Stomach (tissue), 9 donors: Measurements from ENCODE around the gene ZBTB17. TPM values are rescaled to one million over a fixed set of nuclear protein-coding genes. Genes with fewer than 3 reads are reported as not detected.

Experiments
- DNase-seq, 2 donors: peaks; one replicate each; pipeline versions ENCODE4 v3.0.0 to v3.0.0-alpha.2; 2013 to 2019
- H3K27ac ChIP-seq, 5 donors: fragments of 200-600 bp in 4 of 5; sonication (generic) in 4 of 5; one replicate each; pipeline ENCODE4 v1.5.1; 2013 to 2019; ENCODE audit warnings: mild to moderate bottlenecking in 1 of 5, moderate library complexity in 1 of 5
- H3K27me3 ChIP-seq, 3 donors: fragments of 200-600 bp; sonication (generic); one replicate each; pipeline ENCODE4 v1.5.1; 2017 to 2019; ENCODE audit warnings: mixed run types in 1 of 3
- H3K36me3 ChIP-seq, 4 donors: fragments of 200-600 bp; sonication (generic); 1 replicate in 3 of 4; 2 replicates in 1 of 4; pipeline ENCODE4 v1.5.1; 2016 to 2019
- H3K4me1 ChIP-seq, 4 donors: fragments of 200-600 bp; sonication (generic); one replicate each; pipeline ENCODE4 v1.5.1; 2016 to 2019
- H3K4me3 ChIP-seq, 4 donors: fragments of 200-600 bp; sonication (generic) in 3 of 4; one replicate each; pipeline ENCODE4 v1.5.1; 2016 to 2019; ENCODE audit warnings: mild to moderate bottlenecking in 1 of 4
- H3K9me3 ChIP-seq, 4 donors: fragments of 200-600 bp; sonication (generic); one replicate each; pipeline ENCODE4 v1.5.1; 2016 to 2019
- EP300 ChIP-seq: sonication (generic); formaldehyde crosslinking; IDR thresholded peaks from one replicate; pipeline ENCODE4 v1.6.1; 2017; ENCODE audit warnings: antibody characterized with exemption
- POLR2A ChIP-seq, 4 donors: fragments of 450-650 bp; IDR thresholded peaks; one replicate each; pipeline ENCODE4 v1.6.1; 2016; ENCODE audit warnings: antibody characterized with exemption in 4 of 4, control low read depth in 2 of 4, mild to moderate bottlenecking in 1 of 4, moderate library complexity in 1 of 4
- POLR2AphosphoS5 ChIP-seq, 3 donors: sonication (generic); formaldehyde crosslinking; IDR thresholded peaks; one replicate each; pipeline ENCODE4 v1.6.1; 2016; ENCODE audit warnings: antibody characterized with exemption in 3 of 3
- WGBS, 5 donors: extraction: QIAGEN DNeasy Blood & Tissue Kit in 3 of 5; methylation state at CpG; one replicate each; pipeline versions ENCODE4 v1.1.5 to v1.1.7; 2013 to 2018; 5-methylcytosine and 5-hydroxymethylcytosine counted together
- intact Hi-C: fragments of 100-400 bp; cut with DNase I; formaldehyde crosslinking; loops from one replicate; pipeline ENCODE4 v1.15.1; 2023; ENCODE audit warnings: low total_unique reads
- polyA plus RNA-seq, 3 donors: library from polyadenylated mRNA; stranded (reverse); fragments of 200-250 nt; gene quantifications; one replicate each; pipeline ENCODE4 v1.2.3, GENCODE V29; 2013
- total RNA-seq, 5 donors: library from RNA; depleted of rRNA; stranded (reverse); fragments of >200 nt; gene quantifications; one replicate each; pipeline versions ENCODE4 v1.1.0 to v1.2.3, GENCODE V29; 2014 to 2016
- TF ChIP-seq, protein P1 (sequence below), 7 experiments: fragments of 450-650 bp in 4 of 7; fragments of 200-600 bp in 3 of 7; sonication (generic) in 3 of 7; IDR thresholded peaks; one replicate each; pipeline ENCODE4 v1.5.1; 2016 to 2019; ENCODE audit warnings: antibody characterized with exemption in 7 of 7, control low read depth in 2 of 7, mild to moderate bottlenecking in 1 of 7
- donor health status: healthy with polysubstance abuse.
- donor health status: Bipolar disorder and iron deficiency.
- donor health status: healthy.

ZBTB17 gene
- total and polyA plus RNA-seq, 8 donors, result 13.0 to 136 (median 46.5) TPM

DNA sequence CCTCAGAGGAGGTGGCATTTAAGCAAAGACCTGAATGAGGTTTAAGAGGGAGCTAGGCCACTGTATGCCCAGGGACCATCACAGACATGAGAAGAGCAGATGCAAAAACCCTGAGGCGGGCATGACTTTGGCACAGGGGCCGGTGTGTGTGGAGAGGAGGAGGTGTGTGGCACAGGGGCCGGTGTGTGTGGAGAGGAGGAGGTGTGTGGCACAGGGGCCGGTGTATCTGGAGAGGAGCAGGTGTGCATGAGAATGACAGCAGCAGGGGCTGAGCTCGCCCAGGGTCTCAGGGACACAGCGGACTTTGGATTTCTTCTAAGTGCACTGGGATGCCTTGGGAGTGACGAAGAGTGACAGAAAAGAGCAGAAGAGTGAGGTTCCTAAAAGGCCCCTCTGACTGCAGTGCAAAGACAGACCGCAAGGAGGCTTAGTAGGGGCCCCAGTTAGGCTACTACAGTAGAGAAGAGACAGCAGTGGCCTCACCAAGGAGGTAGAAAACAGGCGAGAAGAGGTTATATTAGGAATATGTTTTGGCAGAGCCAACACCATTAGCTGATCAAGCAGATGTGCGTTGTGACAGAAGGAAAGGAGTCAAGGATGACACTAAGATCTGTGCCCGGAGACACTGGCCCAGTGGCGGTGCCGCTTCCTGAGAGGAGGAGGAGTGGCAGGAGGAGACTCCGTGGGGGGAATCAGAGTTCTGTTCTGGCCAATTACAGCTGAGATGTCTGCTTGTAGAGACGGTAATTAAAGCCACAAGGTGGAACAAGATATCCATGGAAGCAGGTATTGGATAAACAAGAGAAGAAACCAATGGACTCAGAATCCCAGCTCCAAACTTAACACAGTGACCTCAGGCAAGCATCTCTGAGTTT, 18.4 kb downstream of the ZBTB17 start:
- H3K4me3 ChIP-seq, result no peak overlapping the region
- H3K36me3 ChIP-seq, result peaks cover 0 to 18% (median 11%) of the 10 kb centered on the region in 4 donors
- H3K4me1 ChIP-seq, result peaks cover 18 to 70% (median 39%) of the 10 kb centered on the region in 4 donors
- TF ChIP-seq, protein P1, sequence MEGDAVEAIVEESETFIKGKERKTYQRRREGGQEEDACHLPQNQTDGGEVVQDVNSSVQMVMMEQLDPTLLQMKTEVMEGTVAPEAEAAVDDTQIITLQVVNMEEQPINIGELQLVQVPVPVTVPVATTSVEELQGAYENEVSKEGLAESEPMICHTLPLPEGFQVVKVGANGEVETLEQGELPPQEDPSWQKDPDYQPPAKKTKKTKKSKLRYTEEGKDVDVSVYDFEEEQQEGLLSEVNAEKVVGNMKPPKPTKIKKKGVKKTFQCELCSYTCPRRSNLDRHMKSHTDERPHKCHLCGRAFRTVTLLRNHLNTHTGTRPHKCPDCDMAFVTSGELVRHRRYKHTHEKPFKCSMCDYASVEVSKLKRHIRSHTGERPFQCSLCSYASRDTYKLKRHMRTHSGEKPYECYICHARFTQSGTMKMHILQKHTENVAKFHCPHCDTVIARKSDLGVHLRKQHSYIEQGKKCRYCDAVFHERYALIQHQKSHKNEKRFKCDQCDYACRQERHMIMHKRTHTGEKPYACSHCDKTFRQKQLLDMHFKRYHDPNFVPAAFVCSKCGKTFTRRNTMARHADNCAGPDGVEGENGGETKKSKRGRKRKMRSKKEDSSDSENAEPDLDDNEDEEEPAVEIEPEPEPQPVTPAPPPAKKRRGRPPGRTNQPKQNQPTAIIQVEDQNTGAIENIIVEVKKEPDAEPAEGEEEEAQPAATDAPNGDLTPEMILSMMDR (IDR thresholded peaks at IDR 0.05), result no peak
- TF ChIP-seq POLR2A (IDR thresholded peaks at IDR 0.05) (no peak), POLR2AphosphoS5 (IDR thresholded peaks at IDR 0.05) (no peak), EP300 (no peak)
- WGBS, 5 donors, result 82 to 87% (median 83%) methylated on average over 15 of the region's 15 CpGs
- H3K27ac ChIP-seq, result no peak overlapping the region
- intact Hi-C loops, result no loop called here
- H3K27me3 ChIP-seq, result no peaks in the 10 kb centered on the region
- H3K9me3 ChIP-seq, result no peaks in the 10 kb centered on the region
- DNase-seq, result peak in 1 of 2 donors; percentile 3

DNA sequence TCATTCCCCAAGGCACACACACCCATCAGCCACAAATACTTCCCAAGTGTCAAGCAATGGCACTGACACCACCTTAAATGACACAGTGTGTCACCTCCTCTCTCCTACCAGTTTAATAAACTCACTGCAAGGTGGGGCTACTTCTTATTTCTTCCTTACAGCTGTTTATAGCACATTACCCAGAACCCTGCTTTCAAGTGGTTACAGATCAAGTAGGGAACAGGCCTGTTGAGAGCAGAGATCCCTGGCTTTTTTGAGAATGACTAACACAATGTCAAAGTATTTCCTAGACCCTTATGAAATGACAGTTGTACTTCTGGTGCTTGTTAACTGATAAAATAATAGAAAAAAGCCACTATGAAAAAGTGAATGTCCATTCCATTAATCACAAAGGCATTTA, 19.8 kb downstream of the ZBTB17 start:
- intact Hi-C loops, result no loop called here
- TF ChIP-seq POLR2AphosphoS5 (IDR thresholded peaks at IDR 0.05) (no peak), POLR2A (IDR thresholded peaks at IDR 0.05) (no peak), EP300 (no peak)
- TF ChIP-seq, protein P1 (IDR thresholded peaks at IDR 0.05), result no peak
- no peaks in the 10 kb centered on the region for H3K27me3 ChIP-seq
- H3K4me1 ChIP-seq, result peaks cover 28 to 71% (median 52%) of the 10 kb centered on the region in 4 donors
- peak overlapping the region in 2 of 5 donors; percentile 41 to 42 for H3K27ac ChIP-seq
- no peak overlapping the region for H3K4me3 ChIP-seq
- no peak for DNase-seq
- peaks cover 0 to 14% (median 7%) of the 10 kb centered on the region in 4 donors for H3K36me3 ChIP-seq
- no peaks in the 10 kb centered on the region for H3K9me3 ChIP-seq

DNA sequence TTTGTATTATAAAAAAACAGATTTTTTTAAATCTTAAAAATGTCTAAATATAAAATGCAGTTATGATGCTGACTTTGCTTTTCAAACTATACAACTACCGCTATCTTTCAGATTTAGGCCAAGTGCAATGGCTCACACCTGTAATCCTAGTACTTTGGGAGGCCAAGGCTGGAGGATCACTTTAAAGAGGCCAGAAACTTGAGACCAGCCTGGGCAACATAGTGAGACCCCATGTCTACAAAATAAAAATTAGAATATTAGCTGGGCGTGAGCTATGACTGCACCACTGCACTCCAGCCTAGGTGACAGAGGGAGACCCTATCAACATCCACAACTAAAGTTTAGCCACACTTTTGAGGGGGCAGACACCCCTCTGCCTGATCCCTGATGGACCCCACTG, 20.3 kb downstream of the ZBTB17 start:
- no peak for DNase-seq
- Histone ChIP-seq H3K4me3 (no peak overlapping the region), H3K4me1 (peaks cover 34 to 77% (median 58%) of the 10 kb centered on the region in 4 donors), H3K27me3 (no peaks in the 10 kb centered on the region), H3K36me3 (peaks cover 0 to 14% (median 7%) of the 10 kb centered on the region in 4 donors), H3K9me3 (no peaks in the 10 kb centered on the region), H3K27ac (peak overlapping the region in 1 of 5 donors; percentile 41)
- WGBS, 5 donors, result 97 to 100% (median 99%) methylated on average over 2 of the region's 2 CpGs
- intact Hi-C loops, result no loop called here
- no peak for TF ChIP-seq POLR2A (IDR thresholded peaks at IDR 0.05)
- TF ChIP-seq, protein P1 (IDR thresholded peaks at IDR 0.05), result no peak
- TF ChIP-seq EP300, result no peak
- no peak for TF ChIP-seq POLR2AphosphoS5 (IDR thresholded peaks at IDR 0.05)

DNA sequence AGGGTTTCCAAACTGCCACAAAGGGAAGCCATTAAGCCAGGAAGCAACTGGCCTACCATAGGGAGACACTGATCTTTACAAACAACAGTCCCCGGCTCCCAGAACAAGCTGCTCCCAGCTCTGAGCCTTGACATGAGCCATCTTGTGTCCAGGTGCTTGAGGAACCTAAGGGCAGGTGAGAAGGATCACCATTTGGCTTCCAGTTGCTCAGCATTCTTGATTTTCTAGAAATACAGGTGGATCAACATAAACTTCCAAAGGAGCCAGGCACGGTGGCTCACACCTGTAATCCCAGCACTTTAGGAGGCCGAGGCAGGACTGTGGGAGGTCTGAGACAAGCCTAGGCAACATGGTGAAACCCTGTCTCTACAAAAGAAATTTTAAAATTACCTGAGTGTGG, 21.6 kb downstream of the ZBTB17 start:
- intact Hi-C loops, result no loop called here
- 76 to 92% (median 89%) methylated on average over 3 of the region's 3 CpGs for WGBS, 5 donors
- Histone ChIP-seq H3K4me3 (no peak overlapping the region), H3K4me1 (peaks cover 46 to 89% (median 67%) of the 10 kb centered on the region in 4 donors), H3K36me3 (peaks cover 0 to 14% (median 7%) of the 10 kb centered on the region in 4 donors), H3K9me3 (no peaks in the 10 kb centered on the region), H3K27ac (peak overlapping the region in 3 of 5 donors; percentile 9 to 61 (median 24)), H3K27me3 (no peaks in the 10 kb centered on the region)
- TF ChIP-seq POLR2AphosphoS5 (IDR thresholded peaks at IDR 0.05), result no peak
- no peak for TF ChIP-seq EP300
- TF ChIP-seq, protein P1 (IDR thresholded peaks at IDR 0.05), result no peak
- TF ChIP-seq POLR2A (IDR thresholded peaks at IDR 0.05), result no peak
- DNase-seq, result no peak
